ENCODE results near the gene EOLA1. TPM values are rescaled to one million over a fixed set of nuclear protein-coding genes. Genes with fewer than 3 reads are reported as not detected.
"Not testable (repeated sequence)": the region's sequence is repeated elsewhere in the genome, so short reads cannot be mapped to it uniquely, and the experiment has no call there.

EOLA1 gene
- total and polyA plus RNA-seq, 7 donors, result 23.9 to 36.6 (median 24.8) TPM

GRCh38 chrX:149572743-149573142 is 31.9 kb downstream of the EOLA1 start:
- Histone ChIP-seq H3K36me3 (ENCODE audit: insufficient read depth in 1 of 2, low read depth in 1 of 2) (no peaks in the 10 kb centered on the region), H3K9me3 (no peaks in the 10 kb centered on the region), H3K4me1 (no peaks in the 10 kb centered on the region), H3K27ac (no peak overlapping the region), H3K27me3 (ENCODE audit: insufficient read depth in 3 of 3, low read length in 2 of 3) (no peaks in the 10 kb centered on the region), H3K4me3 (no peak overlapping the region)
- DNase-seq (no peak), ATAC-seq (no peak)
- TF ChIP-seq, protein P1, sequence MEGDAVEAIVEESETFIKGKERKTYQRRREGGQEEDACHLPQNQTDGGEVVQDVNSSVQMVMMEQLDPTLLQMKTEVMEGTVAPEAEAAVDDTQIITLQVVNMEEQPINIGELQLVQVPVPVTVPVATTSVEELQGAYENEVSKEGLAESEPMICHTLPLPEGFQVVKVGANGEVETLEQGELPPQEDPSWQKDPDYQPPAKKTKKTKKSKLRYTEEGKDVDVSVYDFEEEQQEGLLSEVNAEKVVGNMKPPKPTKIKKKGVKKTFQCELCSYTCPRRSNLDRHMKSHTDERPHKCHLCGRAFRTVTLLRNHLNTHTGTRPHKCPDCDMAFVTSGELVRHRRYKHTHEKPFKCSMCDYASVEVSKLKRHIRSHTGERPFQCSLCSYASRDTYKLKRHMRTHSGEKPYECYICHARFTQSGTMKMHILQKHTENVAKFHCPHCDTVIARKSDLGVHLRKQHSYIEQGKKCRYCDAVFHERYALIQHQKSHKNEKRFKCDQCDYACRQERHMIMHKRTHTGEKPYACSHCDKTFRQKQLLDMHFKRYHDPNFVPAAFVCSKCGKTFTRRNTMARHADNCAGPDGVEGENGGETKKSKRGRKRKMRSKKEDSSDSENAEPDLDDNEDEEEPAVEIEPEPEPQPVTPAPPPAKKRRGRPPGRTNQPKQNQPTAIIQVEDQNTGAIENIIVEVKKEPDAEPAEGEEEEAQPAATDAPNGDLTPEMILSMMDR (IDR thresholded peaks at IDR 0.05), result no peak
- WGBS, 3 donors, result 36 to 45% methylated on average over 1 of the region's 1 CpG; no CpG with 5 or more reads in 1 of the 3 donors
- intact Hi-C loops (cut with DNase I), result no loop called here

- not testable (repeated sequence) for H3K27ac ChIP-seq, ATAC-seq
- WGBS, 3 donors, result no CpG with 5 or more reads among the region's 1 CpG
These were observed 32.6 kb downstream of the EOLA1 start for GRCh38 chrX:149573456-149573855.

DNA sequence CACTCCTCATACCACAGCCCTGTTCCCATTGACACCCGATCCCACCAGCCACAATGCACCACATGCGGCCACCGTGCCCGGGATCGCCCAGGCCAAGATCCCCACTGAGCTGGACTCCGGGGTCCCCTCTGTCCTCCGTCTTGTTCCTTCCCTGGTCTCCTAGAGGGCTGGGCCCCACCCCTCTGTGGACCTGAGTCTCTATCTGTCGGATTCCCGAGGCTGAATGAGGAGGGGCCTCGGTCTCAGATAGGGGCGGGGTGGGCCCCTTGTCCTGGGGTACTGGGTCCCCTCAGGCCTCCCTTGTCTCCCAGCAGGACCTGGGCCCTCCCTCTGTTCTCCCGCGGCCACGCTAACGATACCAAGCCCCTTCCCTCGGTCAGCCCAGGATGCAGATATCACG is 44.8 kb downstream of the EOLA1 start:
- H3K36me3 ChIP-seq (ENCODE audit: insufficient read depth in 1 of 2, low read depth in 1 of 2); DNase-seq; H3K9me3 ChIP-seq; intact Hi-C loops (cut with DNase I); H3K27ac ChIP-seq; H3K27me3 ChIP-seq (ENCODE audit: insufficient read depth in 3 of 3, low read length in 2 of 3); H3K4me3 ChIP-seq; H3K4me1 ChIP-seq; ATAC-seq: not testable (repeated sequence)
- WGBS, 3 donors, result 88 to 91% (median 90%) methylated on average over 2 to 4 of the region's 17 CpGs

More at GRCh38 chrX:149573456-149573855, 32.6 kb downstream of the EOLA1 start:
- DNase-seq; H3K4me3 ChIP-seq; H3K27me3 ChIP-seq (ENCODE audit: insufficient read depth in 3 of 3, low read length in 2 of 3); H3K9me3 ChIP-seq; H3K36me3 ChIP-seq (ENCODE audit: insufficient read depth in 1 of 2, low read depth in 1 of 2); intact Hi-C loops (cut with DNase I); H3K4me1 ChIP-seq: not testable (repeated sequence)

DNA sequence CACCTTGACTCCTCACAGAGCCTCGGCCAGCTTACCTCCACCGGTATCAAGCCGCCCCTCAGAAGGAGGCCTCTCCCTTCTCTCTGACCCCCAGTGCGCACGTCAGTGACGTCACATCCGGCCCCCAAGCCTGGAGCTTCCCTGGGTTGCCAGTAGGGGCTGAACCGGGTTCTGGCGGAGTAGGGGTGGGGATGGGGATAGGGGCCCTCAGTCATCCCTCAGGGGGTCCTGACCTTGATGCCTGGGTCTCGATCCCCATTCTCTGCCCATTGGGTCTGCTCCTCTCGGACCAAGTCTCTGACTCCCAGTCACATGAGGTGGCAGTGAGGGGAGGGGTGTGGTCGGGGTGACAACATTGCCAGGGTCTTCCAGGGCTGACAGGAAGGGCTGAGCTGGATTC is 46.5 kb downstream of the EOLA1 start, which contains the start of gene MAGEA9B:
Gene MAGEA9B, minus strand, starts transcription at position 101 of the 400 bp plus-strand sequence. CDS start 4,280 bp downstream, outside the sequence.
- H3K27ac ChIP-seq; H3K36me3 ChIP-seq (ENCODE audit: insufficient read depth in 1 of 2, low read depth in 1 of 2); H3K9me3 ChIP-seq; DNase-seq; H3K4me3 ChIP-seq; ATAC-seq; H3K4me1 ChIP-seq; H3K27me3 ChIP-seq (ENCODE audit: insufficient read depth in 3 of 3, low read length in 2 of 3); intact Hi-C loops (cut with DNase I): not testable (repeated sequence)
- no CpG with 5 or more reads among the region's 12 CpGs for WGBS, 3 donors

DNA sequence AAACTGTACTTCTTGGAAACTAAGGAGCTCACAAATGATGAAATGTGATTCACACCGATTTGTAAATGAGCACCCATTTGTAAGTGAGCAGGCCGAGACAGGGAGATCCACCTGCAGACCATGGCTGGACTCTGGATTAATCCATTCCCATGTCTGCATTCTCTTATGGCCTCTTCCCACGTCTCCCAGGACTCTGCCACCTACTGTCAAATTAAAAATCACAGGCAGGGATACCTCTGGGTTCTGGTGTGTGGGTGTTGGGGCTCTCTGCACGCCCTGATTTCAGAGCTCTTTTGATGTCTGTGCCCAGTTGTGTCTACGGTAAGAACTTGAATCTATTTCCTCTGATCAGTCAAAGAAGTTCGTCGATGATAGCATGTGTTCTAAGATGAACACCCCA is 50.2 kb downstream of the EOLA1 start:
- H3K4me3 ChIP-seq; H3K27me3 ChIP-seq (ENCODE audit: insufficient read depth in 3 of 3, low read length in 2 of 3); intact Hi-C loops (cut with DNase I); ATAC-seq; H3K9me3 ChIP-seq; H3K36me3 ChIP-seq (ENCODE audit: insufficient read depth in 1 of 2, low read depth in 1 of 2); DNase-seq; H3K4me1 ChIP-seq; H3K27ac ChIP-seq: not testable (repeated sequence)
- WGBS, 3 donors, result no CpG with 5 or more reads among the region's 7 CpGs

DNA sequence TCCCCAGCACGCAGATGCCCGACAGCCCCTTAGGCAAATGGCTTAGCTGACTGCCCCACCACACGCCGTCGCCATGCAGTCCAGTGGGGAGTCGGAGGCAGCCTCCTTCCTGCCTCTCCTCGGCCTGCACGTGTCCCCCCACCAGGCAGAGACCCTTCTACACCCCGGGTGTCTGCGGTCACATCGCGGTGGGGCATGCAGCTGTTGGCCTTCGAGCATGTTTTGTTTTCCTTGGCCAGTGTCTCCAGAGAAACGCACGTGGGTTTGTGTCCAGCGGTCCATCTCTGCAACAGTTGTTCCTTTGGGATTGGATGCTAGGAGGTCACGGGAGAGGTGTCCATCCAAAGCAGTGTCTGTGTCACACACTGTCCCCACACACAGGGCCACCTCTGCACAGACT is 54.4 kb downstream of the EOLA1 start, which contains the start of gene HSFX2:
Gene HSFX2, minus strand, starts transcription at position 101 of the 400 bp plus-strand sequence. CDS start 614 bp downstream, outside the sequence.
- DNase-seq; H3K4me3 ChIP-seq; ATAC-seq; H3K27ac ChIP-seq; H3K36me3 ChIP-seq (ENCODE audit: insufficient read depth in 1 of 2, low read depth in 1 of 2); intact Hi-C loops (cut with DNase I); H3K27me3 ChIP-seq (ENCODE audit: insufficient read depth in 3 of 3, low read length in 2 of 3); H3K4me1 ChIP-seq; H3K9me3 ChIP-seq: not testable (repeated sequence)
- no CpG with 5 or more reads among the region's 17 CpGs for WGBS, 3 donors

DNA sequence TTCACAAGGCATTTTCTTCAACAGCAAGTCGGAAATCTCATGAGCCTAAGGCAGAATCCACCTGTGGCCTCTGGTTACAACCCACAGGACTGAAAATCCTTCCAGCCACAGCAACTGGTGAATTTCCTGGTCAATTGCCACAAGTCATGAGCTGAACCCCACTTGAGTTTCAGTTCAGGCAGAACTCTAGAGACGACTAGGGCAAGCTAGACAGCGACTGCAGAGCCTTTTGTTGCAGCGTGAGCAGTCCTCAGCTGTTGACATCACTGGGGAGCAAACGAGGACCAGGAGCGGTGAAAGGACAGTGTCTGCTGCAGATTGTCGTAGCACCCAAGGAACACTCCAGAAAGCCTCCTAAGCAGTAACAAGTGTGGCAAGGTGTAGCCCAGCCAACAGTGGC is 55.1 kb downstream of the EOLA1 start:
- H3K9me3 ChIP-seq; intact Hi-C loops (cut with DNase I); H3K27me3 ChIP-seq (ENCODE audit: insufficient read depth in 3 of 3, low read length in 2 of 3); H3K4me1 ChIP-seq; ATAC-seq; H3K27ac ChIP-seq; H3K4me3 ChIP-seq; H3K36me3 ChIP-seq (ENCODE audit: insufficient read depth in 1 of 2, low read depth in 1 of 2); DNase-seq: not testable (repeated sequence)
- no CpG with 5 or more reads among the region's 7 CpGs for WGBS, 3 donors

Other genes with a start within 250 kb of the EOLA1 start
- gene IDS, start 35.7 kb upstream of the EOLA1 start, total RNA-seq, result 10 to 100 TPM; 29.3 to 37.6 (median 34.1) TPM
- 10 to 100 TPM; 11.8 to 31.2 (median 15.3) TPM for gene IDS, start 35.7 kb upstream of the EOLA1 start, polyA plus RNA-seq
- under 1 TPM in 1 of 4 donors, not detected in 3; 0.67 TPM for gene HSFX3, start 8.9 kb downstream of the EOLA1 start, total RNA-seq
- not detected for gene HSFX3, start 8.9 kb downstream of the EOLA1 start, polyA plus RNA-seq
- gene MAGEA9B, start 46.4 kb downstream of the EOLA1 start, total RNA-seq, result not detected
- not detected for gene MAGEA9B, start 46.4 kb downstream of the EOLA1 start, polyA plus RNA-seq
- 1 to 10 TPM in 1 of 4 donors, under 1 TPM in 1, not detected in 2; 0.41 to 1.8 TPM for gene HSFX2, start 54.3 kb downstream of the EOLA1 start, total RNA-seq
- under 1 TPM; 0.14 to 0.47 (median 0.14) TPM for gene HSFX2, start 54.3 kb downstream of the EOLA1 start, polyA plus RNA-seq
- gene TMEM185A, start 90.8 kb downstream of the EOLA1 start, total RNA-seq, result 10 to 100 TPM in 2 of 4 donors, 1 to 10 TPM in 2; 7.2 to 13.4 (median 10.4) TPM
- 10 to 100 TPM in 1 of 3 donors, 1 to 10 TPM in 2; 6.3 to 17.5 (median 6.7) TPM for gene TMEM185A, start 90.8 kb downstream of the EOLA1 start, polyA plus RNA-seq
- not detected for gene MAGEA11, start 171.0 kb downstream of the EOLA1 start, total RNA-seq
- gene MAGEA11, start 171.0 kb downstream of the EOLA1 start, polyA plus RNA-seq, result not detected
- 1 to 10 TPM in 2 of 4 donors, under 1 TPM in 2; 0.64 to 2.2 (median 0.91) TPM for gene HSFX1, start 233.1 kb downstream of the EOLA1 start, total RNA-seq
- gene HSFX1, start 233.1 kb downstream of the EOLA1 start, polyA plus RNA-seq, result under 1 TPM; 0.31 to 0.69 (median 0.39) TPM
- gene MAGEA9, start 240.9 kb downstream of the EOLA1 start, total RNA-seq, result not detected
- not detected for gene MAGEA9, start 240.9 kb downstream of the EOLA1 start, polyA plus RNA-seq

Measured in psoas muscle (tissue), 8 donors.